ENCODE results near the gene RAB25.
"Not testable (repeated sequence)": the region's sequence is repeated elsewhere in the genome, so short reads cannot be mapped to it uniquely, and the experiment has no call there.

Gene RAB25

GRCh38 chr1:156113282-156113950, 52.5 kb downstream of the RAB25 start:
- Mint-ChIP-seq H3K4me3 (peak overlapping the region; percentile 95), H3K36me3 (ENCODE audit: insufficient read depth) (peaks cover 23% of the 10 kb centered on the region), H3K4me1 (peaks cover 34% of the 10 kb centered on the region), H3K27ac (ENCODE audit: low read depth) (peak overlapping the region; percentile 95), H3K9me3 (no peaks in the 10 kb centered on the region), H3K27me3 (no peaks in the 10 kb centered on the region)
- DNase-seq (ENCODE audit: low spot score in 2 of 2) (no peak), ATAC-seq (replicated peaks; ENCODE audit: extremely low read depth, poor library complexity, severe bottlenecking) (no peak)

GRCh38 chr1:156114101-156114918, 53.4 kb downstream of the RAB25 start, which contains the start of gene LMNA:
Gene LMNA (plus strand): TSS chr1:156114711. CDS start chr1:156114919, 208 bp downstream.
- peak within 1 kb of the TSS; percentile 95 for H3K4me3 Mint-ChIP-seq
- DNase-seq (ENCODE audit: low spot score in 2 of 2) (peak in 1 of 2 donors; percentile 68), ATAC-seq (replicated peaks; ENCODE audit: extremely low read depth, poor library complexity, severe bottlenecking) (peak; percentile 78)
- no peaks in the 10 kb centered on the region for H3K27me3 Mint-ChIP-seq
- peak within 1 kb of the TSS; percentile 95 for H3K27ac Mint-ChIP-seq (ENCODE audit: low read depth)
- peaks cover 27% of the 10 kb centered on the region for H3K36me3 Mint-ChIP-seq (ENCODE audit: insufficient read depth)
- H3K9me3 Mint-ChIP-seq: no peaks in the 10 kb centered on the region
- H3K4me1 Mint-ChIP-seq: peaks cover 36% of the 10 kb centered on the region

GRCh38 chr1:156114919-156115513, 54.1 kb downstream of the RAB25 start:
- ATAC-seq (replicated peaks; ENCODE audit: extremely low read depth, poor library complexity, severe bottlenecking) (no peak), DNase-seq (ENCODE audit: low spot score in 2 of 2) (no peak)
- peak overlapping the region; percentile 95 for H3K27ac Mint-ChIP-seq (ENCODE audit: low read depth)
- no peaks in the 10 kb centered on the region for H3K27me3 Mint-ChIP-seq
- H3K4me3 Mint-ChIP-seq: peak overlapping the region; percentile 95
- H3K9me3 Mint-ChIP-seq: no peaks in the 10 kb centered on the region
- H3K4me1 Mint-ChIP-seq: peaks cover 42% of the 10 kb centered on the region
- H3K36me3 Mint-ChIP-seq (ENCODE audit: insufficient read depth): peaks cover 32% of the 10 kb centered on the region

- ATAC-seq (replicated peaks; ENCODE audit: extremely low read depth, poor library complexity, severe bottlenecking): no peak
- Mint-ChIP-seq H3K27me3 (no peaks in the 10 kb centered on the region), H3K36me3 (ENCODE audit: insufficient read depth) (peaks cover 37% of the 10 kb centered on the region), H3K4me1 (peaks cover 49% of the 10 kb centered on the region), H3K4me3 (peak overlapping the region; percentile 95), H3K9me3 (no peaks in the 10 kb centered on the region), H3K27ac (ENCODE audit: low read depth) (peak overlapping the region; percentile 95)
- DNase-seq (ENCODE audit: low spot score in 2 of 2): no peak
Measured at GRCh38 chr1:156115514-156116374, 54.8 kb downstream of the RAB25 start.

GRCh38 chr1:156116731-156117130, 55.8 kb downstream of the RAB25 start:
- Mint-ChIP-seq H3K4me1 (peaks cover 49% of the 10 kb centered on the region), H3K27ac (ENCODE audit: low read depth) (peak overlapping the region; percentile 77), H3K4me3 (peak overlapping the region; percentile 95), H3K36me3 (ENCODE audit: insufficient read depth) (peaks cover 44% of the 10 kb centered on the region)
- DNase-seq (ENCODE audit: low spot score in 2 of 2); H3K9me3 Mint-ChIP-seq; ATAC-seq (replicated peaks; ENCODE audit: extremely low read depth, poor library complexity, severe bottlenecking); H3K27me3 Mint-ChIP-seq: not testable (repeated sequence)

DNA sequence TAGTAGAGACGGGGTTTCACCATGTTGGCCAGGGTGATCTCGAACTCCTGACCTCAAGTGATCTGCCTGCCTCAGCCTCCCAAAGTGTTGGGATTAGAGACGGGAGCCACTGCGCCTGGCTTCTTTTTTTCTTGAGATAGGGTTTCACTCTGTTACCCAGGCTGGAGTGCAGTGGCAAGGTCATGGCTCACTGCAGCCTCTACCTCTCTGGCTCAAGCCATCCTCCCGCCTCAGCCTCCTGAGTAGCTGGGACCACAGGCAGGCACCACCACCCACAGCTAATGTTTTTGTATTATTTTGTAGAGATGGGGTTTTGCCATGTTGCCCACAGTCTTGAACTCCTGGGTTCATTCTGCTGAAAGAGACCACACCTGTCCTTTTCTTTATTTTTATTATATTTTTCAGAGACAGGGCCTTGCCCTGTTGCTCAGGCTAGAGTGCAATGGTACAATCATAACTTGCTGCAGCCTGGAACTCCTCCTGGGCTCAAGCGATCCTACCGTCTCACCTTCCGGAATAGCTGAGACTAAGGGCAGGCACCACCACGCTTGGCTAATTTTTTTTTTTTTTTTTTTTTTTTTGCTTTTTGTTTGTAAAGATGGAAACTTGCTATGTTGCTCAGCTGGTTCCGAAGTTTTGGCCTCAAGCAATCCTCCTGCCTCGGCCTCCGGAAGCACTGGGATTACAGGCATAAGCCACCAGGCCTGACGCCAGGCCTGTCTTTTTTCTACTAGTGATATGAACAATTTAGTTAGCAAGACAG, 56.6 kb downstream of the RAB25 start:
- ATAC-seq (replicated peaks; ENCODE audit: extremely low read depth, poor library complexity, severe bottlenecking) (no peak), DNase-seq (ENCODE audit: low spot score in 2 of 2) (no peak)
- Mint-ChIP-seq H3K27me3 (no peaks in the 10 kb centered on the region), H3K4me1 (peaks cover 53% of the 10 kb centered on the region), H3K9me3 (no peaks in the 10 kb centered on the region), H3K36me3 (ENCODE audit: insufficient read depth) (peaks cover 49% of the 10 kb centered on the region), H3K4me3 (peak overlapping the region; percentile 36), H3K27ac (ENCODE audit: low read depth) (peak overlapping the region; percentile 77)

GRCh38 chr1:156118177-156118868, 57.4 kb downstream of the RAB25 start:
- DNase-seq (ENCODE audit: low spot score in 2 of 2) (no peak), ATAC-seq (replicated peaks; ENCODE audit: extremely low read depth, poor library complexity, severe bottlenecking) (no peak)
- peaks cover 61% of the 10 kb centered on the region for H3K4me1 Mint-ChIP-seq
- no peaks in the 10 kb centered on the region for H3K27me3 Mint-ChIP-seq
- peak overlapping the region; percentile 77 for H3K27ac Mint-ChIP-seq (ENCODE audit: low read depth)
- no peaks in the 10 kb centered on the region for H3K9me3 Mint-ChIP-seq
- H3K4me3 Mint-ChIP-seq: peak overlapping the region; percentile 36
- peaks cover 50% of the 10 kb centered on the region for H3K36me3 Mint-ChIP-seq (ENCODE audit: insufficient read depth)

DNA sequence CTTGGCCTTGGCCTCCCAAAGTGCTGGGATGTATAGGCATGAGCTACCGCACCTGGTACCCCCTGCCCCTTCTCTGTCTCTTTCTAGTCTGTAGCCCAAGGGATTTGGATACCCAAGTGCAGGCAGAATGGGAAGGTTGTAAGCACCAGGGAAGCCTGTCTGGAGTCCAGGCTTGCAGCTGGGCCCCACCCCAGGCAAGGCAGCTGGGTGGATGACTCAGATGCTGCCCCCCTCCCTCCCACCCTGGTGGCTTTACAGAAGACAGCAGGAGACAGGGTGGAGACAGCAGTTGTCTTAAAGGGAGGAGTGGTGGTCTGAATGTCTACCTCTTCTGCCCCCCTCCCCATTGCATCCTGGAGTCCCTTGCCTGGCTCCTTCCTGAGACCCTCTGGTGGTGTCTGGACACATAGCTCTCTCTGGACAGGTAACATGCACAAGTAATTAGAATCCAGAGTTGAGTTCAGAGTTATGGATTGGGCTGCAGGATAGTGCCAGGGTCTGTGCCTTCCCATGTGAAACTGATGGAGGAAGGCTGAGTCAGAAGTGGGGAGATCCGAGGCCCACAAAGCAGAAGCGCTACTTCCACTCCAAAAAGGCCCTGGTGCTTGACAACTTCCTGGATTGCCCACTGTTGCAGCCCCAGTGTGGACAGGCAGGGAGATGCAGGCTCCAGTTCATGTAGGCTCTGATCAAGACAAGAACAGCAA, 58.7 kb downstream of the RAB25 start:
- Mint-ChIP-seq H3K27me3 (no peaks in the 10 kb centered on the region), H3K9me3 (no peaks in the 10 kb centered on the region), H3K36me3 (ENCODE audit: insufficient read depth) (peaks cover 57% of the 10 kb centered on the region), H3K4me3 (peak overlapping the region; percentile 48), H3K27ac (ENCODE audit: low read depth) (peak overlapping the region; percentile 11), H3K4me1 (peaks cover 61% of the 10 kb centered on the region)
- ATAC-seq (replicated peaks; ENCODE audit: extremely low read depth, poor library complexity, severe bottlenecking): no peak
- DNase-seq (ENCODE audit: low spot score in 2 of 2): no peak

All from central memory CD8-positive, alpha-beta T cell (primary cell).